HG03045 (cell line): ENCODE measurements around the gene PSMD10.

Experiments
- ATAC-seq: cut with Tn5 transposase; IDR thresholded peaks from one replicate; pipeline ENCODE4 v1.9.1; 2021; ENCODE audit warnings: mild to moderate bottlenecking, moderate library complexity; ENCODE audit not compliant: unreplicated experiment

PSMD10 gene

GRCh38 chrX:108072746-108073145 is 18.6 kb downstream of the PSMD10 start:
- ATAC-seq, result no peak

GRCh38 chrX:108071578-108071977 is 19.8 kb downstream of the PSMD10 start:
- no peak for ATAC-seq

GRCh38 chrX:108070891-108071290 is 20.5 kb downstream of the PSMD10 start:
- no peak for ATAC-seq

- no peak for ATAC-seq
Observed at GRCh38 chrX:108068121-108068520, 23.2 kb downstream of the PSMD10 start.

GRCh38 chrX:108064613-108065012 is 26.7 kb downstream of the PSMD10 start:
- ATAC-seq, result no peak

GRCh38 chrX:108064001-108064400 is 27.3 kb downstream of the PSMD10 start:
- ATAC-seq, result no peak

- no peak for ATAC-seq
Observed at GRCh38 chrX:108059801-108060200, 31.5 kb downstream of the PSMD10 start.

GRCh38 chrX:108055546-108055945 is 35.8 kb downstream of the PSMD10 start:
- ATAC-seq, result no peak

- ATAC-seq, result no peak
Observed at GRCh38 chrX:108053218-108053617, 38.1 kb downstream of the PSMD10 start.

GRCh38 chrX:108049649-108050048 is 41.7 kb downstream of the PSMD10 start:
- ATAC-seq, result no peak

GRCh38 chrX:108044554-108045256 is 46.6 kb downstream of the PSMD10 start, which contains the start of gene VSIG1:
Gene VSIG1, plus strand, starts transcription at chrX:108045065. Its CDS starts 66 bp downstream, at chrX:108045131.
- ATAC-seq, result no peak

GRCh38 chrX:108036298-108036973 is 54.9 kb downstream of the PSMD10 start:
- ATAC-seq, result no peak

- ATAC-seq, result no peak
Observed at GRCh38 chrX:108034725-108035124, 56.6 kb downstream of the PSMD10 start.
